NCI-H446 treated with DMSO at 0.1 percent for 48 hours (cell line): ENCODE data around the gene ARRB1.

Experiments
- DNase-seq: peaks from one replicate; lab custom pipeline; 2025; lab: John Stamatoyannopoulos, UW

ARRB1 gene

GRCh38 chr11:75246671-75247350 is 104.7 kb downstream of the ARRB1 start:
- no peak for DNase-seq

DNA sequence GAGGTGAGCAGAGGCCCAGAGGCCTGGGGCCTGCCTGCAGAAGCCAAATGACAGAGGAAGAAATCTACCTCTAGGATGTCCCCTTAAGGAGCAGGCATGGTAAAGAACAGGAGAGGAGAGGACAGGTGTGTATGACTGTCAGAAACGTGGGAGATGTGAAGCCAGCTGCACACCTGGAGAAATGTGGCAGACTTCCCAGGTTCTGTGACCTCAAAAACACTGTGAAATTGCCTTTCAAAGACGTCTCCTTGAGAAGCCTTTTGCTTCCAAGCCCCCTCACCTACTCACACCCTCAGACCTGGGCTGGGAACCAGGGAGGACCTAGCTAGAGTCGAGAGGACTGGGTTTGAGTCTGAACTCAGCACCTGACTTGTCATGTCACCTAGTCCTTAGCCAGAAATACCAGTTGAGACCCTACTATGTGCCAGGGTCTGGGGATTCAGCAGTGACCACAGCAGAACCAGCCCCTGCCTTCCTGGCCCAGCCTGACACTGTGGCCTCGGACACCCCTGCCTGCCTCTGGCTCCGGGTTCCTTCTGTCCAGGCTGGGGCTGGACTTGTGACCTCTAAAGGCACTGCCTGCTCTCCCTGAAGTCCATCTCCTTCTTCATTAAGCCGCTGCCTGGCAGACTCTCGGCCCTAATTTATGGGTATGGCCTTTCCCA is 105.3 kb downstream of the ARRB1 start:
- DNase-seq: no peak

DNA sequence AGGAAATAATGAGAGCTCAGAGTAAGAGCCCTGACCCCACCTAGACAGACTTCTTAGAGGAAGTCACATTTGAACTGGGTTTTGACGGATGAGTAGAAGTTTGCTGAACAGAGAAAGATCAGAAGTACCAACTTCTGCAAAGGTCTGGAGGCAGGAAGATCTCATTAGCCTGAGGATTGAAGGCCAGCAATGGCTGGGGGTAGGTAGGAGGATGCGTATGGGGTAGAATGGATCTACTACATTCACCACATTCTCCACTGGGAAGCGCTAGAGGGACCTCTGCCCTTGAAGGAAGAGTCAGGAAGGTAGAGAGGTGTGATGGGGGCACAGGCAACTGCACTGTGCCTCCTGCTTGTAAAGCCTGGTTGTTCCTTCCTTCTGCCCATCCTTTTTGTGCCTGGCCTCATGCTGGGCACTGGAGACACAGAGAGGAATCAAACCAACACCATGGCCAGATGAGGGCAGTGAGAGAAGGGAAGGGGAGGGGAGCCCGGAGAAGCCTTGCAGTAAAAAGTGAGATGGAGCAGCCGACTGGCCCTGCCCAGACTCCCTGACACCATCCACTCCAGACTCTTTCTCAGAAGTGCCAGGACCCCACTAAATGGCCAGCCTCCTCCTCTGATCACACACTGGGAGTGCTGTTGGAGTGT is 106.0 kb downstream of the ARRB1 start:
- no peak for DNase-seq

- no peak for DNase-seq
Observed at GRCh38 chr11:75244052-75244814, 107.2 kb downstream of the ARRB1 start.

DNA sequence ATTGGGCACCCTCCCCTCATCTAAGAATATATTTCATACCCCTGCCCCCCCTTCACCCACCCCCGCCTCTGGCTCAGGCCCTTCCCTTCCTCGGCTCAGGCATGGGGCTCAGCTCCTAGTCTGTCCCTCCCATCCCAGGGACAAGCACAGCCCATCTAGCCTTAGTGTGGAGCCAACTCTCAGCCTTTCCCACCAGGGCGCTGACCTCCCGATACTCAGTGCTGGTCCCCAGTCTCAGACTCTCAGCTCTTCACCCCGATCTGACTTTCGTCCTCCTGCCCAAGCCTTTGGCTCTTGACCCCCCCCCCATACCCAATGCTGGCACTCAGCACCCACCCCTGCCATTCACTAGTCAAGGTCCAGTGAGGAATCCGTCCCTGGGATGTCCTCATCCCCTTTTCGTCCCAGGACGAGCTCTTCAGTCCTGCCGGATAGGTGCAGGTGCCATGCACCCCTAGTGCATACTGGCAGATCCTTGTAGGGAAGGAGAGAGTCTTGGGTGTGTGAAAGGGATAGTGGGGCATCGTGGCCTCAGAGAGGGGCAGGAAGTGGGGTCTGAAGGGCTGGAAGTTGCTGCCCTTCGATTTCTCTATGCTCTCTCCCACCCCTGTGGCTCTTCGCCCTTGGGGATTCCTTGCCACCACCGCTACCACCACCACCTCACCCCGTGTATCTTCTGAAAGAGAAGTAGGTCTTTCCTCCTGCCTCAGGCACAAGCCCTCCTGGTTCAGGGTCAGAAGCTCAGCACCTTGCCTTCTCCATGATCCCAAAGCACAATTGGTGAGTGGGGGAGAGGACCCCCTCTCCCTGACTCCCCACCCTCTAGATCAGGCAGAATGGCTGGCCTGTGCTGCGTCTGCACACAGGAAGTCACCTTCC is 108.5 kb downstream of the ARRB1 start:
- no peak for DNase-seq

GRCh38 chr11:75241906-75242644 is 109.4 kb downstream of the ARRB1 start:
- no peak for DNase-seq

DNA sequence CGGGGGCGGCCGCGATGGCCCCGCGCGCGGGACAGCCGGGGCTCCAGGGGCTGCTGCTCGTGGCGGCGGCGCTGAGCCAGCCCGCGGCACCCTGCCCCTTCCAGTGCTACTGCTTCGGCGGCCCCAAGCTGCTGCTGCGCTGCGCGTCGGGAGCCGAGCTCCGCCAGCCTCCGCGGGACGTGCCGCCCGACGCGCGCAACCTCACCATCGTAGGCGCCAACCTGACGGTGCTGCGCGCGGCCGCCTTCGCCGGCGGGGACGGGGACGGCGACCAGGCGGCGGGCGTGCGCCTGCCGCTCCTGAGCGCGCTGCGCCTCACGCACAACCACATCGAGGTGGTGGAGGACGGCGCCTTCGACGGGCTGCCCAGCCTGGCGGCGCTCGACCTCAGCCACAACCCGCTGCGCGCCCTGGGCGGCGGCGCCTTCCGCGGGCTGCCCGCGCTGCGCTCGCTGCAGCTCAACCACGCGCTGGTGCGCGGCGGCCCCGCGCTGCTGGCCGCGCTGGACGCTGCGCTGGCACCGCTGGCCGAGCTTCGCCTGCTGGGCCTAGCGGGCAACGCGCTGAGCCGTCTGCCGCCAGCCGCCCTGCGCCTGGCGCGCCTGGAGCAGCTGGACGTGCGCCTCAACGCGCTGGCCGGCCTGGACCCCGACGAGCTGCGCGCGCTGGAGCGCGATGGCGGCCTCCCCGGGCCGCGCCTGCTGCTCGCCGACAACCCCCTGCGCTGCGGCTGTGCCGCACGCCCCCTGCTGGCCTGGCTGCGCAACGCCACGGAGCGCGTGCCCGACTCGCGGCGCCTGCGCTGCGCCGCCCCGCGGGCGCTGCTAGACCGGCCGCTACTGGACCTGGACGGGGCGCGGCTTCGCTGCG is 110.2 kb downstream of the ARRB1 start:
- peak; percentile 72 for DNase-seq

DNA sequence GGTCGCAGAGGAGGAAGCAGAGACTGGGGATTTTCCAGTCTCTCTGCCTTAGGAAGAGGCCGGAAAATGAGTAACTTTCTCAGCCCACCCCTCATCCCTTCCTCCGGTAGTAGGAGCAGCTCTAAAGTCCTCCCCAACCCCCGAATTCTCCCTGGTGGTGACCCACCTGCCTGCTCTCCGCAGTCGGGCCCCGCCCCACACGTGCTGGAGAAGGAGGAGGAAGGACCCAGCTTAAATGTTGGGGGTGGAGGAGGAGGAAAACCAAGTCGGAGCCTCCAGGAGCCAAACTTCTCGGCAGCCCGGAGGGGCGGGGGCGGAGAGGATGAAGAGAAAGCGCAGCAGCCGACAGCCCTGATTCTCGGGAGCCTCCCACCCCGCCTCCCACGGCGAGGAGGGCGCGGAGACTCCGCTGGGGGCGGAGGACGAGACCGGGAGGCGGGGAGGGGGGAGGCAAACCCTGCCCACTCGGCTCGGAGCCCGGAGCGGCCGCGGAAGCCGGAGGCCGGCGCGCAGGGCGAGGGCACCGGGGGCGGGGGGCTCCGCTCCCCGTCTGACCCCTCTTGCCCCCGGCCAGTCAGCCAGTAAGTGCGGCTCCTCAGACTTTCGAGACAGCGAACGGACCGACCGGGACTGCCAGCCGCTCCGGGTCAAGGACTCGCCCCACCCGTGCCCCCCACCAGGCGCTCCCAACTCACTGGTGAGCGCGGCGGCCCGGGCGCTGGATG is 111.0 kb downstream of the ARRB1 start, which contains the start of gene TPBGL:
TPBGL (plus strand) TSS at position 464 of the 725 bp plus-strand sequence. CDS start 276 bp downstream, outside the sequence.
- DNase-seq: peak; percentile 28

- no peak for DNase-seq
Observed at GRCh38 chr11:75239531-75240290, 111.8 kb downstream of the ARRB1 start.

DNA sequence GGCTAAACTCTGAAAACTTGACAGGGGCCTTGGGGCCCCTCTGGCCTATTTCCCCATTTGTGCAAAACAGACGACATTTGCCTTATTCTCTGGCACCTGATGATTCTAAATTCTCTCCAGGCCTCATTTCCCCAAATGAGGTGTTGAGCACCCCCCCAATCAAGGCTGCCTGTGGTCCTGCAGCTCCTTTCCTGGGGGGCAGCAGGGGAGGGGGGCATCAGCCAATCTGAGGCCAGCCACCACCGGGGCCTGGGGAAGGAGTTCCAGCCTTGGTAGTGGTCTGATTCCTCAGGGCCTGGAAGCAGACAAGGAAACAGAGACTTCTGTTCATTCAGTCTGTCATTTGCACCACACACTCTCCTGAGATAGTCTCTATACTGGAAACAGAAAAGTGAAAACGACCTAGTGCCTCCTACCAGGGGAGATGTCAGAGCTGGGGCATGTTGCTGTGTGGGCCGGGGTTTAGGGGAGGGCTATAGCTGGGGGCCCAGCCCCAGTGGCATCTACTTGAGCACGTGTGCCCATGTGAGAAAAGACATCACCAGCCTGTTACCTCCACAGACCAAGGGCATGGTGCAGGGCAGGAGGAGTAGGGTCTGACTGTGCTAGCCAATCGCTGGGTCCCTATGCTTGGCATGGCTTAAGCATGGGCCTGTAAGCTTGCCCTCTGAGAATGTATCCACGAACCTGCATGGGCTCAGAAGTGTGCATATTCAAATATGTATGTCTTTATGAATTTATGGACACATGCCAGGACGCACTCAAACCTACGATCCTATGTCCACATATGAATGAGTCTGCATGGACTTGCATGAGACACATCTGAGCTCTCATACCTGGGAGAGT is 112.6 kb downstream of the ARRB1 start:
- no peak for DNase-seq

GRCh38 chr11:75237050-75237449 is 114.4 kb downstream of the ARRB1 start:
- no peak for DNase-seq

GRCh38 chr11:75236062-75236461 is 115.4 kb downstream of the ARRB1 start:
- DNase-seq: no peak

- no peak for DNase-seq
Observed at GRCh38 chr11:75233754-75234172, 117.7 kb downstream of the ARRB1 start.

DNA sequence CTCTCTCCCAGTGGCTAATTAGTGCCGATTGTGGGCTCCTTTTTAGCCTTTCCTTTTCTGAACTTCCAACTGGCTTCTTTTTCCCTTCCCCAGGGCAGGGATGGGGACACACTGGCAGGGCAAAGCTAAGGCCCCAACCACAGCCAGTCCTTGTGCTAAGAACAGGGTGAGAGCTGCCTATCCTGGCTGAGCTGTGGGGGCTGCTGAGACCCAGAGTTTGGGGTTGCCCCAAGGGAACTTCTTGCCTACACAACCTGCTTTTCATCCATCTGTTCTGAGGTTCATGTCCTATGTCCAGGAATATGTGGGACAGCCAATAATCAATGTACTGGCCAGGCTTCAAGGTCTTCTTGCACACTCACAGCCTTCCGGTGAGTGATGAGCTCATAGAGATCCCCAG is 120.8 kb downstream of the ARRB1 start:
- no peak for DNase-seq

DNA sequence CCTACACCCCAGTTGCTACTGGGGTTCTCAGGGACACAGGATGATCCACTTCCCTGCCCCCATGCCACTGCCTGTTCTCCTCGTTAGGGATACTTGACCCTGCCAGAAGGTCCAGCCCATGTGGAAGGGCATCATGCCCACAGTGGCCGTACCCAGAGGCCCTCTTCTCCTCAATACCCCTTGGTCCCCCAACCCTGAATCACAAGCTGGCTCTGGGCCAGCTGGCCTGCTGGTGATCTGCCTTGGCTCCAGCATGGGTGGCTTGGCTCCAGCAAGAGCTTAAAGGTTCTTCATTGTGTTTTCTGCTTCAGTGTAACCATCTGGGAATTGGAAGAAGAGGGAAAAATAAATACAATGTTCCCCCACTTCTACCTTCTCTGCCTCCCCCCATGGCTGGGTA is 122.0 kb downstream of the ARRB1 start:
- peak; percentile 80 for DNase-seq

- no peak for DNase-seq
Observed at GRCh38 chr11:75225794-75226193, 125.7 kb downstream of the ARRB1 start.

DNA sequence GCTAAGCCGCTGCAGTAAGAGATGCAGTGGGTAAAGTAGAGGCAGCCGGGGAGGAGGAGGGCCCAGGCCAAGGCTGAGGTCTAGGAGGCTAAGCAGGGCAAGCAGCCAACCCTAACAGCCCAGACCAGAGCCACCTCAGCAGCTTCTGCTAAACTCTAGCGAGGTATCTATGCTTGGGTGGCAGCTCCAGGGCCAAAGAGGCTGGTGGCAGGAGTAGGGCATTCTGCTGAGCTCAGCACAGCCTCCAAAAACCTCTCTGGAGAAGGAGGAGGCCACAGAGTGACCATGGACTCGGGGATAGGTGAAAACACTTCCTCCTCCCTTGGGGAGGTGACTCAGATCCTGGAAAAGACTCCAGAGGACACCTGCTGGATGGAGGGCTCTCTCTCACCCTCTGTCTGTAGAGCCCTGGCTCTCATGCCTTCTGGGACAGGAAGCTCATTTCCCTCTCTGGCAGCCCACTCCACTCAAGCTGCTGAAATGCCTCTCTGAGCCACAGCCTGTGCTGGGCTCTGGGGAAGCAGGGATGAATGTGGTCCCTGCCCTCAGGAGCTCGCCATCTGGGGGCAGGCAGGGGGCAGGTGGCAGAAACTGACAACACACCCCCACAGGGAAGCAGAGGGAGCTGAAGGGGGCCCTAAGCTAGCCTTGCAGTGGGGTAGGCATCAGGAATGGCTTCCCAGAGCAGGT is 127.4 kb downstream of the ARRB1 start:
- DNase-seq: no peak
